ENCODE data around the gene AXIN1. TPM values are rescaled to one million over a fixed set of nuclear protein-coding genes. Genes with fewer than 3 reads are reported as not detected.

AXIN1 gene
- total and polyA plus RNA-seq, 2 of the 8 experiments (the other 6 are each of a cell fraction or from before 2014, with no cell fraction given), result 12.5 to 41.9 TPM

DNA sequence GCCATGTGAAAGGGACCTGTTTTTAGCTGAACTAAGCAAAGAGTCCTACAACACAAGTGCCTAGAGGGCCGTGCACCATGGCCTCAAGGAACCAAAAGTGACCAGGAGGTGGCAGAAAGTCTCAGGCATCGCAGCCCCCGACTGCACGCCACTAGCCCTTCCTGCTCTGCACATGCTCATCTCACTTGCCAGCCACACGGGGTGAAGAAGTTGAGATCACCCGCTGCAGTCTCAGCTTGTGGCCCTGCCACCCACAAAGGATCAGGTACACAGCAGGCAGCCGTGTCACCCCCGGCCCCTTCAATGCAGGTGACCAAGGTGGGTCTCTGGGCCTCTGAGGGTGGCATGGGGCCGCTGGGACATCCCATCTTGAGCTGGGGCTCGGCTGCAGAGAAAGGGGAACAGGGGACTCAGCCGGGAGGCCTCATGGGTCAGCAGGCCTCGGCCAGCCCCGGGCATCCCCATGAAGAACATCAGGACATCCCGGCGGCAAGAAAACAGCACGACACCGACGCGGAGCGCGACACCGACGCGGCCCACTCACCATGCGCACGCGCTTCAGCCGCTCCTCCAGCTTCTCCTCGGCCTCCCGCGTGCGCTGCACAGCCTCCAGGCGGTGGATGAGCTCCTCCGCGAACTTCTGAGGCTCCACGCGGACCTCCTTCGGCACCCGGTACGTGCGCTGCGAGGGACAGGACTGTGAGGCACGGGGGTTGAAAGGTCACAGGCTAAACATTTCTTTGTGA is 48.6 kb downstream of the AXIN1 start:
- Histone ChIP-seq H2BK5ac (ENCODE audit: low read depth, low read length) (no peak overlapping the region), H3K56ac (replicated peaks; ENCODE audit: insufficient read length, low read depth, low read length) (no peak overlapping the region), H3K27ac (ENCODE audit: low read depth, low read length) (no peak overlapping the region), H3K79me1 (ENCODE audit: low read depth, low read length) (no peaks in the 10 kb centered on the region; the same call in 1 of the 2 replicates), H3K14ac (ENCODE audit: insufficient read length) (no peak overlapping the region), H2AK5ac (ENCODE audit: low read depth, low read length) (0 out of 2 replicates have a peak overlapping the region, but pooled peaks have one; percentile 1), H3K4me1 (replicated peaks in 1 of 4; ENCODE audit: control insufficient read depth in 3 of 4, insufficient read depth in 4 of 4, low read length in 3 of 4) (no peaks in the 10 kb centered on the region), H3K23ac (ENCODE audit: insufficient read length) (no peak overlapping the region), H4K91ac (replicated peaks; ENCODE audit: insufficient read length, low read length) (no peak overlapping the region), H4K8ac (ENCODE audit: extremely low read depth, insufficient read depth, low read length) (peak overlapping the region; percentile 68; the same call in 1 of the 2 replicates), H3K79me2 (ENCODE audit: control insufficient read depth in 1 of 2, insufficient read depth in 2 of 2, low read length in 2 of 2) (no peaks in the 10 kb centered on the region), H3K4me3 (ENCODE audit: extremely low read depth in 1 of 4, insufficient read depth in 2 of 4, low read depth in 3 of 4, low read length in 4 of 4) (no peak overlapping the region), H3K4ac (replicated peaks; ENCODE audit: insufficient read length, low read depth, low read length) (no peak overlapping the region), H2BK120ac (replicated peaks; ENCODE audit: low read depth, low read length) (no peak overlapping the region), H4K5ac (ENCODE audit: insufficient read length, low read depth, low read length) (no peak overlapping the region), H2BK20ac (ENCODE audit: low read length) (no peak overlapping the region), H3K27me3 (replicated peaks in 1 of 4; ENCODE audit: control insufficient read depth in 3 of 4, extremely low read depth in 1 of 4, insufficient read depth in 3 of 4, low read length in 3 of 4) (no peaks in the 10 kb centered on the region), H4K20me1 (replicated peaks in 1 of 2; ENCODE audit: control insufficient read depth in 1 of 2, insufficient read depth in 2 of 2, low read length in 2 of 2) (peaks cover 3 to 7% of the 10 kb centered on the region in 2 experiments), H2AFZ (ENCODE audit: low read length) (no peak overlapping the region), H3K36me3 (ENCODE audit: control insufficient read depth in 2 of 4, insufficient read depth in 4 of 4, low read length in 3 of 4) (peaks cover 0 to 21% (median 7%) of the 10 kb centered on the region in 4 experiments; a peak in 6 of 8 replicates), H3K4me2 (ENCODE audit: insufficient read depth in 1 of 2, low read depth in 2 of 2, low read length in 2 of 2) (no peak overlapping the region), H3K9ac (replicated peaks in 1 of 4; ENCODE audit: extremely low read depth in 1 of 4, low read depth in 3 of 4, low read length in 3 of 4) (no peak overlapping the region), H2BK12ac (ENCODE audit: low read depth, low read length) (no peak overlapping the region), H3K18ac (ENCODE audit: extremely low read depth, low read length) (no peak overlapping the region), H3K23me2 (ENCODE audit: low read depth, low read length) (0 out of 2 replicates have a peak, but pooled peaks cover 2% of the 10 kb centered on the region), H3K9me3 (ENCODE audit: insufficient read depth in 2 of 2, low read depth in 1 of 2, low read length in 1 of 2) (no peaks in the 10 kb centered on the region), H2BK15ac (ENCODE audit: low read length) (no peak overlapping the region)
- FAIRE-seq, result no peak
- POLR2A ChIA-PET (ENCODE audit: partially characterized antibody), result interaction anchor here (0.9 kb wide), 1 partner anchor 19 kb away, joined by 3 read pairs; no protein-coding TSS in a partner anchor
- CTCF ChIA-PET (ENCODE audit: partially characterized antibody), result interaction anchor here (0.6 to 1.6 kb wide), 9 partner anchors 10 to 191 kb away, joined by 3 to 4 read pairs (median 3); no protein-coding TSS in a partner anchor
- 96% methylated on average over 39 of the region's 43 CpGs; no CpG with 5 or more reads in 1 of the 2 experiments for WGBS, 2 experiments (ENCODE audit: extremely low coverage in 1 of 2, insufficient coverage in 1 of 2, insufficient read length in 1 of 2, insufficient replicate concordance in 2 of 2, low coverage in 1 of 2, low lambda C conversion rate in 2 of 2, missing lambda C conversion rate in 1 of 2)
- no peak for DNase-seq (ENCODE audit: low read depth in 1 of 2, low spot score in 2 of 2)
- TF ChIP-seq CTBP2 (IDR thresholded peaks at IDR 0.05; ENCODE audit: borderline replicate concordance, insufficient read depth, insufficient read length, low read length) (no peak), KDM4A (IDR thresholded peaks at IDR 0.05; ENCODE audit: low read depth, low read length, severe bottlenecking) (no peak), POLR2AphosphoS5 (IDR thresholded peaks at IDR 0.05; ENCODE audit: low read depth, low read length) (no peak), EP300 (IDR thresholded peaks at IDR 0.05; ENCODE audit: borderline replicate concordance in 1 of 2, low read depth in 2 of 2, low read length in 2 of 2) (no peak), RFX5 (IDR thresholded peaks at IDR 0.05; ENCODE audit: borderline replicate concordance, low read depth, low read length) (no peak), YY1 (IDR thresholded peaks at IDR 0.05; ENCODE audit: low read depth, low read length) (no peak)
- TF ChIP-seq, protein P1, sequence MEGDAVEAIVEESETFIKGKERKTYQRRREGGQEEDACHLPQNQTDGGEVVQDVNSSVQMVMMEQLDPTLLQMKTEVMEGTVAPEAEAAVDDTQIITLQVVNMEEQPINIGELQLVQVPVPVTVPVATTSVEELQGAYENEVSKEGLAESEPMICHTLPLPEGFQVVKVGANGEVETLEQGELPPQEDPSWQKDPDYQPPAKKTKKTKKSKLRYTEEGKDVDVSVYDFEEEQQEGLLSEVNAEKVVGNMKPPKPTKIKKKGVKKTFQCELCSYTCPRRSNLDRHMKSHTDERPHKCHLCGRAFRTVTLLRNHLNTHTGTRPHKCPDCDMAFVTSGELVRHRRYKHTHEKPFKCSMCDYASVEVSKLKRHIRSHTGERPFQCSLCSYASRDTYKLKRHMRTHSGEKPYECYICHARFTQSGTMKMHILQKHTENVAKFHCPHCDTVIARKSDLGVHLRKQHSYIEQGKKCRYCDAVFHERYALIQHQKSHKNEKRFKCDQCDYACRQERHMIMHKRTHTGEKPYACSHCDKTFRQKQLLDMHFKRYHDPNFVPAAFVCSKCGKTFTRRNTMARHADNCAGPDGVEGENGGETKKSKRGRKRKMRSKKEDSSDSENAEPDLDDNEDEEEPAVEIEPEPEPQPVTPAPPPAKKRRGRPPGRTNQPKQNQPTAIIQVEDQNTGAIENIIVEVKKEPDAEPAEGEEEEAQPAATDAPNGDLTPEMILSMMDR (IDR thresholded peaks at IDR 0.05; ENCODE audit: control extremely low read depth in 1 of 3, insufficient read depth in 1 of 3, low read depth in 1 of 3, low read length in 3 of 3), result peak; percentile 26 to 34 (median 27); a peak in 3 of 4 replicates
